HG02943 (cell line): ENCODE results near the gene WNT2.
"Not testable (repeated sequence)": the region's sequence is repeated elsewhere in the genome, so short reads cannot be mapped to it uniquely, and the experiment has no call there.

Source experiments
- ATAC-seq: cut with Tn5 transposase; IDR thresholded peaks from one replicate; pipeline ENCODE4 v1.9.1; 2021; ENCODE audit warnings: mild to moderate bottlenecking, low read depth, moderate library complexity; ENCODE audit not compliant: unreplicated experiment

Gene WNT2

DNA sequence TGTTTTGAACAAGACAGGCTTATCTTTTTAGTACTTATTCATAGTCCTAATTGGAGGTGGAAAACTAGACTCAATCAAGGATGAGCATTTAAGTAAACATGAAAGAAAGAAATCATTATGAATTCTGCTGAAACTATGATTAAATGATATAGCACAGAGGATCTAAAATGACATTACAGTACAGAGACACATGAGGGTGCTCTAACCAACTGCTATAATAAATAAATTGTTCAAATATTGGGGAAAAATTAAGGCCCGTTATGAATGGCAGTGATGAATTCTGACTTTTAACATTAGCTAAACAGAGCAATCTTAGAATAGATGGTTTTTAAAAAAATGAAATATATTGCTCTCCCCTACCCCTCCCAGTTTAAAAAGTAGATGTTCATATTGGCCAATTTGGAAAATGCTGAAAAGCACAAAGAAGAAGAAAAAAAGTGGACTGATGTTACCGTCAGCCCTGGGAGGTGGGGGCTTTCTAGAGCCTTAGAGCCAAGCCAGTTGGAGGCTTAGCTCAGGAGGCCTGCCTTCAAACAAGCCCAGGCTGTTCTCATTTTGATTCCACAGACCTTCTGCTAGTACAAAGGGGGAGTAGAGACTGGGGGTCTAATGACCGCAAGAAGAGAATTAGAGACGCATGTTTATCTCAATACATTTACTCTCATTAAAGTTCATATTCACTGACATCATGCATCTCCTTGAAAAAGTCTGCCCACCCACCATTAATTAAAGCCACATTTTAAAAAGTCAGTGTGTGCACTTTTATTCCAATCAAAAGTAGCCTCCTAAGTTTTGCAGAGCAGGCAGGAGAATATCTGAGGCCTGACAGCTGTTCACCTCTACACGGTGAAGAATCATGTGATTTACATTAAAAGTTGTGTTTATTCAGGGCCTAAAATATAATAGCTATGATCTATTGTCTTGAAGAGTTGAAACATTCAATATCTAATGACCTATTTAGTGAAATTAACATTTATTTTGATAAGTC lies 10.0 kb downstream of the WNT2 start:
- no peak for ATAC-seq

- no peak for ATAC-seq
These were observed 14.0 kb downstream of the WNT2 start for GRCh38 chr7:117308891-117309290.

- ATAC-seq: no peak
These were observed 20.5 kb downstream of the WNT2 start for GRCh38 chr7:117302396-117302795.

- ATAC-seq: not testable (repeated sequence)
These were observed 22.4 kb downstream of the WNT2 start for GRCh38 chr7:117300506-117300905.

GRCh38 chr7:117297606-117298005 lies 25.3 kb downstream of the WNT2 start:
- no peak for ATAC-seq

GRCh38 chr7:117296066-117296465 lies 26.8 kb downstream of the WNT2 start:
- no peak for ATAC-seq

DNA sequence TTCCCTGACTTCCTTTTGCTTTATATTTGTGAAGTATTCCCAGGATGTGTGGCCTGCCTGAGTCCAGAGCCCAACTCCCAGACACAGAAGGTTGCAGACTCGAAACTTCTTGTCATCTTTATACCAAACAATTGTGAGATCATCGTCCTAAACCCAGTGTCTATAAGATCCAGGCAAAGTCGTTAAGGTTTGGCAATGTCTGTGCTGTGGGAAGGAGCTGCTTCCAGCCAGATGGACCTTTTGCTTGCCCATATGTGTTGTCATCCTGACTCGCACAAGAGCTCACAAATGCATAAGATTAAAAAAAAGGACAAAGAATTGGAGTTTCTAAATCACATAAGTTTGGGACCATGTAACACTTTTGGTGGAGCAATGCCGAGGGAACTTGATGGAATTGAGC lies 37.0 kb downstream of the WNT2 start:
- no peak for ATAC-seq

GRCh38 chr7:117284692-117285091 lies 38.2 kb downstream of the WNT2 start:
- ATAC-seq: no peak

DNA sequence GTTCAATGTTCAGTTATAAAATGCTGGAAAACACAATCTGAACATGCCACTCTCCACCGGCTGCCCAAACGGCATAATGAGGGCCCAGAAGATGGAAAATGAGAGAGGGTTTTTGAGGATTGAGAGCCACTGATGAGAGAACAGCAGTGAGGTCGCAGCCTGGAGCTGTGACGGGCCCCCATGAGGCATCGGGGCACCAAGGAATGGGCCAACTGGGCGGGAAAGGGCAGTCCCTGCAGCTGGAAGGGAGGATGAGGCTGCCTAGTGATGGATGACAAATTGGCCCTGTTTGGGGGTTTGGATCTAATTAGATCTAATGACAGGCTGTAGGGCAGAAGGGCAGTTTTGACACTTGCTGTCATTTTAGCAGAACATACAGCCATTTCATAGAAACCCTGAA lies 39.1 kb downstream of the WNT2 start:
- ATAC-seq: no peak

GRCh38 chr7:117283371-117283770 lies 39.5 kb downstream of the WNT2 start:
- ATAC-seq: no peak

- no peak for ATAC-seq
These were observed 40.5 kb downstream of the WNT2 start for GRCh38 chr7:117282239-117282812.

GRCh38 chr7:117281562-117281961 lies 41.3 kb downstream of the WNT2 start:
- ATAC-seq: no peak

DNA sequence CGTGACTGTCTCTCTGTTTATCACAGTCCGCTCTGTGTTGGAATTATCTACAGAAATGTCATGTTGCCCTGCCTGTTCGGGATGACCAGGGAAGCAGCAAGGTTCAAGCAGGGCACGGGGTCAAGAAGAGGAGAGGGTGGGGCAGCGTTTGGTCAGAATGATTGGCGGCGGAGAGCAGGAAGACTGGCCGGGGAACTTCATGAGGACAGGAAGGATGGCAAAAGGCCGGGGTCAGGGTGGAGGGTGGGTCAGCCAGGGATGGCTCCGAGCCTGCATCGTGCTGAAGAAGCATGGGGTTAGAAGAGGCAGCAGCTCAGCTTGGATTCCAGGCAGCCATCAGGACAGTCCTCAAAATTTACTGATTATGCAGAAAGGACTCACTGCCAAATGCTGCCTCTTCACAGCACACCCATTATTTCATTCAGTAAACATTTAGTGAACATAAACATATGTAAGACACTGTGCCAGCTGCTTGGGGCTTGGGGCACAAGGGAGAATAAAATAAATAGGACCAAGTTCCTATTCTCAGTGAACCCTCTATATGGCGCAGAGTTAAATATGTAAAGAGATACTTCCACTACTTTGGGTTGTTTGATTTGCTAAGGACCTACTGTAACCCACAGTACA lies 42.8 kb downstream of the WNT2 start:
- no peak for ATAC-seq

GRCh38 chr7:117279203-117279602 lies 43.7 kb downstream of the WNT2 start:
- ATAC-seq: no peak

- ATAC-seq: no peak
These were observed 44.8 kb downstream of the WNT2 start for GRCh38 chr7:117278040-117278439.

GRCh38 chr7:117277576-117277975 lies 45.3 kb downstream of the WNT2 start:
- no peak for ATAC-seq

DNA sequence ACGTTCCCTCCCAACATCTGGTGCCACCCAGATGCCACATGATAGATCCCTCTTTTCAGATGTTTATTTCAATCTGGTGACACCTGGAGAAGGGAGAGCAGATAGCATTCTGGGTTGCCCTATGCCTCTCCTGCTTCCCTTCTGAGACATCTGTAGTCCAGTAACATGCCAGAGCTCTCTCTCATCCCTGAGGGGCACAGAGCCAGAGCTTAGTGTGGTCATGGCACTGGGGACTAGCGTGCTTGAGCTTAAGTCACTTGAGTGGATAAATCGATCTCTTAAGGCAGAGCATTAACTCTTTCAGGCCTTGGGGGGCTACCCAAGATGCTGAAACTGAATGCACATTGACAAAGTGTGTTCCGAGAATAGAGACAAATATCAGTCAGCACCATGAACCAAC lies 47.9 kb downstream of the WNT2 start:
- ATAC-seq: no peak

DNA sequence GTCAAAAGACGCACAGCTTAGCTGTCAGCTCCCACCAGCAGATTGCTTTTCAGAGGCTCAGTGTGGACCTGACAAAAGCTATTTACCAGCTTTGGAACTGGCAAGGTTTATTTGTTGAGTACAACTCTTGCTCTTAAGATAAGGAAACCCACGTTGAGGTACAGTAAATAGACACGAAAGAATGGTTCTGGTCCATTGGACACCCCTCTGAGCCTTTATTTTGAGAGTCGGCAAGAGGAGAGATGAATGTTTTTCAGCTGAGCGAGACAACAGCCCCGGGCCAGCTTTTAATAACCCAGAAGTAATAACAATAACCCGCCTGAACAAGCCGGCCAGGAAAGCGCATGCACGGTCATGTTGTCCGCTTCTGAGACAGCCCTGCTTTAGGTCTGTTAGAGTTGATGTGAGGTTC lies 49.0 kb downstream of the WNT2 start:
- no peak for ATAC-seq

DNA sequence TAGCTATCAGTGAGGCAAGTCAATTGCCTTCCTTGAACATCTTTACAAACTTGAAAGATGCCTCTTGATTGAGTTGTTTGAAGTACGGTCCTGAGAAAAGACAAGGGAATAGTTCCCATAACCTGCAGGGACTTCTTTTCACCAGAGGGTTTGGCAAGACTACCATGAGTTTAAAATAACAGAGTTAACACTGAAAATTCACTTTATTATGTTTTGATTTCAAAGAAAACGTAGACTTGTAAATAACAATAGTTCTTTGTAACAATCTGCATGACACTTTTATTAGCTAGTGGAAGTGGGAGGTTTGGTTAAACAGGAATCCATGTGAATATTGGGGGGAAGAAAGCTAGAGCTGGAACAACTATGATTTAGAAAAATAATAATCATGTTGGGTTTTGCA lies 49.5 kb downstream of the WNT2 start:
- ATAC-seq: no peak

- ATAC-seq: no peak
These were observed 50.7 kb downstream of the WNT2 start for GRCh38 chr7:117272017-117272759.

GRCh38 chr7:117271566-117271965 lies 51.3 kb downstream of the WNT2 start:
- no peak for ATAC-seq
